GM18505 (cell line): Measurements from ENCODE around the gene TRIM62.
"Not testable (repeated sequence)": the region's sequence is repeated elsewhere in the genome, so short reads cannot be mapped to it uniquely, and the experiment has no call there.

ENCODE experiments used
- ATAC-seq: cut with Tn5 transposase; IDR thresholded peaks from one replicate; pipeline ENCODE4 v1.9.1; 2021; ENCODE audit not compliant: unreplicated experiment
- POLR2A ChIP-seq: IDR thresholded peaks from 4 replicates; pipeline ENCODE4 v1.6.1; 2011; ENCODE audit warnings: borderline replicate concordance; ENCODE audit not compliant: insufficient read depth, insufficient read length; ENCODE audit errors: extremely low read depth

Gene TRIM62

DNA sequence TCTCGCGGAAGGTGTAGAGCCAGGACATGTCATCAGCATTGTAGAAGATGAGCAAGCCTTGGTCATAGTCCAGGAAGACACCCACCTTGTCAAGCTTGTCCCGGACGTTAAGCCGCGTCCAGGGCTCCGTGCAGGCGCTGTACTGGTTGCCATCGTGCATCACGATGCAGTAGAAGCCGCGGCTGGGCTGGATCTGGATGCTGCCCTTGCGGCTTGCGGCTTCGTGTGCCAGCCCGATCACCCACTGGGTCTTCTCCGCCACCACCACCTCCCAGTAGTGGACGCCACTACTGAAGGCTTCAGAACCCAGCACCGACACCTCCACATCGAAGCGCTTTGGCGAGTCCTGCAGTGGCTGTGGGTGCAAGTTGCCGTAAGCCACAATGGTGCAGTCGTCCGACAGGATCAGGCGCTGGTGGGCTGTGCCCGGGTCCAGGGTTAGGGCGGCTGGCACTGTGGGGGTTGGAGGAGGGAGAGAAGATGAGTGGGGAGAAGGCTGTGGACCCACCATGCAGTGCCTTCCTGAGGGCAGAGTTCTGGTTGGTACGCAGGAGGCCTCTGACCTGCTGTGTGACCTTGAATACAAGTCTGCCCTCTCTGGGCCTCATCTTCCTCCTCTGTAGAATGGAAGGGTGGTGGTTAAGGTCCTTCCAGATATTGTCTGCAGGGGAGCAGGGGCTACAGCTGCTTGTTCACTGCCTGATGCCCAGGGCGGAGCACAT lies 34.4 kb downstream of the TRIM62 start:
- no peak for ATAC-seq
- no peak for TF ChIP-seq POLR2A

DNA sequence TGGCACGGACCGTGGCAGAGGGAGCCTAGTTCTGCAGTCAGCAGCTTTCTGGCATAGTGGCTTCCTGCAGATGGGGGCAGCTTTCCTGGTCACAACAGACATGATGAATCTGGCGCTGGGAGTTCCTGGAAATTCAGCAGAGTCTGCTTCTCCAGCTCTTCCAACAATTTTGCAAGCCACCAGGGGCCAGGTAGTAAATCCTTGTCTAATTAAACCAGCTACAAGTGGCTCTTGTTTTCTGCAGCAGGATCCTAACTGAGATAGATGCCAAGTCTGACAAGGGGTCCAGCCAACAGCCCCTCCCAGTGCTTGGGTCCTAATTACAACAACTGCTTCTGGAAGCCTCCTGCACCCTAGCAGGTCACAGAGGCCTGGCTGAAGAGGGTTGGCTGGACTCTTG lies 35.8 kb downstream of the TRIM62 start:
- ATAC-seq, result no peak
- no peak for TF ChIP-seq POLR2A

DNA sequence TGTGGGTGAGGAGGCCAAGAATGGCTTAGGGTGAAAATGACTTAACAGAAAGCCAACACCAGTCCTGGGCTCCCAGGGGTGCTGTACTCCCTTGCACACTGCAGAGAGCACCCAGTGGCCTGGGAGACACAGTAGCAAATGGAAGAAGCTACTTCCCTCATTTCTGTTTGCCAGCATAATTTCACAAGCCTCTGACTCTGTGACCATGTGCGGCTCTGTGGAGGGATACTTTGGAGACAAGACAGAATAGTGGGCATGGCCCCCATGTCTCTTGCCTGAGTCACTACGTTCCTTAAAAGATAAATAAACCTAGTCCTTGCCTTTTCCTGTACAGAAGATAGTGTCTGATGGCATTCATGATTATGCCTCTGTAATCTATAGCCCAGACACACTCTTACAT lies 38.1 kb downstream of the TRIM62 start:
- TF ChIP-seq POLR2A, result no peak

DNA sequence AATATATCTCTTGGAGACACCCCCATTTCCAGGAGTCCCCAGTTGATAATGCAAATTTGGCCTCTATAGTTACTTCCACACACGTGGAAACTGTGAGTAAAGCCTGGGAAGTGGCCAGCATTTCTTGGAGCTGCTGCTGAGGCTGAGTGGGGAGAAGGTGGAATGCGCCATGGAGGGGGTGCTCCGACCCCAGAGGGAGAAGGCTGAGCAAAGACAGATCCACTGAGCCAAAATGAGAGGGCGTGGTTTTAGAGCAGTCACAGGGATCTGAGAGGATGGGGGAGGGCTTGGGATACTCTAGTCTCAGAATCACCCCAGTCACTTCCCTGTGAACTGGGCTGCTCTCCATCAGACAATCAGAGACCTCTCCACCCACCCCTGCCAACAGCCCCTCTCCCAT lies 38.7 kb downstream of the TRIM62 start:
- TF ChIP-seq POLR2A, result no peak

More for the DNA sequence above, 38.1 kb downstream of the TRIM62 start:
- no peak for ATAC-seq

DNA sequence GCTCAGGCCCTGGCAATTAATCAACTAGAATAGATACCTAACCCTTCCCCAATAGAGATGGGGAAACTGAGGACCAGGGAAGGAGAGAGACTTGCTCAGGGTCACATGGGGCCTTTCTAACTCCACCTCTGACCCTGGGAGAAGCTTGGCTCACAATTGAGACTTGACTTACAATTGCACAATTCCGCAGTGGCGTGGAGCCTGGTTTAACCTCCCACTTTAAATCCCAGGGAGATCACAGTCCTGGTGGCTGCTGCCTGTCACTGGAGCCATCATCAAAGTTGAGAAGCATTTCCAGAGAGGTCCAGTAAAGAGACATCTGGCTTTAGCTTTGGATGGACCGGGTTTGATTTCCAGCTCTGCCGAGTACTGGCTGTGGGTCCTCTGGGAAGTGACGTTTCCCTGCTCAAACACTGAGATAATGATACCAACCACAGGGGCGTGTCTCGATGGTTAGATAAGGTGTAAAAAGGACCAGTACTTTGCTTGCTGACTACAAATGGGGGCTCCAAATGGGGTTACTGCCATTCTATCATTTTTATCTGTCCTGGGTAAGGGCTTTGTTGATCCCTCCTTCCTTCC lies 39.3 kb downstream of the TRIM62 start:
- TF ChIP-seq POLR2A, result no peak
- no peak for ATAC-seq

More for the DNA sequence above, 38.7 kb downstream of the TRIM62 start:
- no peak for ATAC-seq

DNA sequence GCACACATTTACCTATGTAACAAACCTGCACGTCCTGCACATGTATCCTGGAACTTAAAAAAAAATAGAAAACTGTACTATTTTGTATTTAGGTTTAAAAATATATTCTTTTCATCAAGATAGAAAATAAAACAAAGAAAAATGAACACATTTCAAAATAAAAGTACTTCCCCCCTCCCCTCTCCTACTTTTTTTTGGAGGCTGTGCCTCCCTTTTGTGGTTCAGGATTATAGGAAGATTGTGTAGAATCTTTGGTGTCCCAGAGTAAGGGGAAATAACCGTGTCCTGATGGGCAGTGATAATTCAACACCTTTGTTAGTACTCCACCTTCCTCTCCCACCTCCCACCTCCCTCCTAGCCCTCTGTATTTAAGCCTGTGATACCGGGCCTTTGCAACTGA lies 40.1 kb downstream of the TRIM62 start:
- no peak for TF ChIP-seq POLR2A
- ATAC-seq, result no peak

DNA sequence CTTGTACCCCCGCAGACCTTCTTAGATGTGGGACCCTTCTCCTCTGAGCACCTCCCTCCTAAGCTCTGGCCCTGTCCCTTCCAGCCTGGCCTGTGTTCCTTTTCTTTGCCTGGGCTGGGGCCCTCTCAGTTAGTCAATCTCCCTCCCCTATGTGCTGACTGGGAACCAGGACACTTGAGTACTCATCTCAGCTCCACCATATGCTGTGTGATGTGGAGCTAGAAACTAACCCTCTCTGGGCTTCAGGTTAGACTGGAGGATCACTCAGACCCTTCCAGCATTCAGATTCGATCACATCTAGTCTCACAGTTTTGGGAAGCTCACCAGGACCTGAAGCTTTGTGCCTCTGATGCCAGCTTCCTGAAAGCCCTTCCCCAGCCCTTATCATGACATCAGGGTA lies 40.6 kb downstream of the TRIM62 start:
- no peak for TF ChIP-seq POLR2A

DNA sequence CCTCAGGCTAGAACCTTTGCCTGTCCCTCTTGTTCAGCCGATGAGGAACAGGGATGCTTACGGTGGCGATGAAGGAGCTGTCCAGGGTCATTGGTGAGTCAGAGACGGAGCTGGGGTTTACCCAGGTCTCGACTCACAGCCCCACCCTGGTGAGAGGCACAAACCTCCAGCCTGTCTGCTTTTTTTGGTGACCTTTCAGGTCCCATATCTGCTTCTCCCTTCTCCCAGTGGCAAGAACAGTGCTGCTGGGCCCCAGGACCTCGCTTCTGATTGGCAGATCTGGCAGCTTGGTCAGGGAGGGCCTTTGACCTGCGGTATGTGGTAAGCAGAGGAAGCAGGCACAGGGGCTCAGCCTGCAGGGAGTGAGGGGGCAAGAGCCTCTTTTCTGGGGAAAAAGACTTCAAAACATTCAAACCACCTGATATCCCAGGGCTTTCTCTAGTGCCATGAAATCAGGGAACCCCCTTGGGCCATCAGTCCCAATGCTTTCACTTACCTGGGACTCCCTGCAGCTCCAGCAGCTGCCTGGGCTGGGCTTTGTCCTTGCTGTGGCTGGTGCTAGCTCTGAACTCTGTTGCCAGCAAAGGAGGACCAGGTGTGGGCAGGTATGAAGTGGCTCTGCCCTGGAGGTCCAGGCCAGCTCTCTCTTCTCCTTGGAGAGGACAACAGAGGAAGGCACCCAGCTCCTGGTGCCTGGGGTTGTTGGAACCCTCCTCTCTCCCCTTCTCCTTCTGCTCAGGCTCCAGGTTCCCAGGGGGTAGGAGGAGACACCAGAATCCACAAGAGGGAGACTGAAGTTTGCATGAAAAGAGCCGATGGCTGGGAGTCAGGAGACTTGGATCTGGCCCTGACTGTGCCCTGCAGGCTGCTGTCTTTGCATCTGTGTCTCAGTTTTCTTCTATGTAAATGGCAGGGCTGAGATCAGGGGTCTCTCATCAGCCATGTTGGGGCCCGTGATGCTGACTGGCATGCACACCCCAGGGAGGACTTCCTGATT lies 41.4 kb downstream of the TRIM62 start:
- no peak for TF ChIP-seq POLR2A
- no peak for ATAC-seq

More for the DNA sequence above, 40.6 kb downstream of the TRIM62 start:
- ATAC-seq, result no peak

DNA sequence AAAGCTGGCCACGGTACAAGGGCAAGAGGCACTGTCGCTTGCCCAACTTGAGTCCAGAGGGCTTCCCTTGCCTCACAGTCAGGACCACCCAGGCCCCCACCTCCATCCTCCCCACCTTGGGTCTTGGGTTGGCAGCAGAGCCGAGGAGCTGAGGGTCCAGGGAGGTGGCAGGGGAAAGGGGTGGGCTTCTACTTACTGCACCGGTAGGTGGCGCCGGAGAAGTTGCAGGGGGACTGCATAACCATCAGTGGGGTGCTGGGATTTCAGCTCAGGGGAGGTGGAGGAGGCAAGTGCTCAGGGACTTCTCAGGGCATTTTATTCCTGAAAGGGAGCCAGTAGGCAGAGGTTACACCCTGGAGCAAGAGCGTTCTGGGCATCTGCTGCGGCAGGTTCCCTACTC lies 44.0 kb downstream of the TRIM62 start:
- no peak for TF ChIP-seq POLR2A
- no peak for ATAC-seq

DNA sequence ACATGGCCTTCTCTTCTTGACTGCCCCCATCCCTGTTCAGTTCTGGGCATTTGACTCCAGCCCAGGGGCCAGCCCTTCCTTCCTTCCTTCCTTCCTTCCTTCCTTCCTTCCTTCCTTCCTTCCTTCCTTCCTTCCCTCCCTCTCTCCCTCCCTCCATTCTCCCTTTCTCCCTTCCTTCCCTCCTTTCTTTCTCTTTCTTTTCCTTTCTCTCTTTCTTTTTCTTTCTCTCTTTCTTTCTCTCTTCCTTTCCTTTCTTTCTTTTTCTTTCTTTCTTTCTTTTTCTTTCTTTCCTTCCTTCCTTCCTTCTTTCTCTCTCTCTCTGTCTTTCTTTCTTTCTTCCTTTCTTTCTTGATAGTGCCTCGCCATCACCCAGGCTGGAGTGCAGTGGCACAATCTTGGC lies 45.8 kb downstream of the TRIM62 start:
- ATAC-seq, result not testable (repeated sequence)

DNA sequence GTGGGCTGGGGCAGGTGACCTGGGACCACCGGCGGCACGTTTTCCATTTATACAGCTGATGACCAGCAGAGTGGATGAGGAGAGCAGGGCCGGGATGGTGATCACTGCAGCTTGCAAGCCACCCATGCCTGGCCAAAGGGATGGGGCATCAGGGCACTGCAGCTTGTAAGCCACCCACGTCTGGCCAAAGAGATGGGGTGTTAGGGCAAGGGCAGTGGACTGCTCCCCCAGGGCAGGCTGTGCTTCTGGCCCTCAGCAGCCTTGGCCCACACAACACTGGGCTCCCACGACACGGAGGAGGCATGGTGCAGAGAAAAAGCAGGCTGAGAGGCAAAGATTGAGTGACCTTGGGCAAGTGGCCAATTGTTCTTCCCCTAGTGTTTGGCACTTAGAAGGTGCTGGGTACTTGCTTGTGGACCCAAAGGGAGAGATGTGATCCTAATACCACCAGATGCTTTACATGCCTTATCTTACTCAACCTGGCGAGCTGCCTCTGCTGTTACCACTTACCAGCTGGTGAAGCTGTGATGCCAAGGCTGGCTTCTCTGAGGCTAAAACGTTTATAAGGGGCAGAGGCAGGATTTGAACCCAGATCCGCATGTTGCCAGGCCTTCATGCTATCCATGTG lies 48.3 kb downstream of the TRIM62 start:
- TF ChIP-seq POLR2A, result no peak
- no peak for ATAC-seq

DNA sequence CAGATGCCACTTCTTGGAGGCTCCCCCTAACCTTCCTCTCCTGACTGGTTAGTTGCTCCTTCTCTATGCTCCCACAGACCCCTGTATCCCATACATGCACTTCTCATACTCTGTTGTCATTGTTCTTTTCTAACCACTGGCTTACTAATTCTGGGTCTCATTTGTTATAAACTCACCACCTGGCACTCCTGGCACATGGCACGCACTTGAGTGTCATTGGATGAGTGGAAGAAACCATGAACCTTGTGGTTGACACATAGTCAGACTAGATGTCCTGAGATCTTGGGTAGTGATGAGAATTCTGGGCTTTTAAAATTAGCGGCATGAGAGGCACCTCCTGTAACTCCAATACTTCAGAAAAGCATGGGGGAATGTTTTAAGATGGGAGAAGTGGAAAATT lies 49.3 kb downstream of the TRIM62 start:
- TF ChIP-seq POLR2A, result no peak

DNA sequence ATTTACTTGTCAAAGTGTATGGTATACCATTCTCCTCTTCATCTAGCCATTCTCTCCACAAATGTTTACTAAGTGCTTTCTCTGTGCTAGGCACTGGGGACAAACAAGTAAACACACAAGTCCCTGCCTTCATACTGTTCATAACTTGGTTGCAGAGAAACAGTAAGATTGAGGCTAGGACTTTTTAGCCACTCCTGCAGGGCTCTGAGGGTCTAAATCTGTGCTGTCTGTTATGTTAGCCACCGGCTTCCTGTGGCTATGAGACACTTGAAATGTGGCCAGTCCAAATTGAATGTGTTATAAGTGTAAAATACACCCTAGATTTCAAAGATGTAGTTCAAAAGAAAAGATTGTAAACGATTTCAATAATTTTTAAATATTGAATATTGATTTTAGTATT lies 50.7 kb downstream of the TRIM62 start:
- no peak for TF ChIP-seq POLR2A
- no peak for ATAC-seq

More for the DNA sequence above, 49.3 kb downstream of the TRIM62 start:
- no peak for ATAC-seq

DNA sequence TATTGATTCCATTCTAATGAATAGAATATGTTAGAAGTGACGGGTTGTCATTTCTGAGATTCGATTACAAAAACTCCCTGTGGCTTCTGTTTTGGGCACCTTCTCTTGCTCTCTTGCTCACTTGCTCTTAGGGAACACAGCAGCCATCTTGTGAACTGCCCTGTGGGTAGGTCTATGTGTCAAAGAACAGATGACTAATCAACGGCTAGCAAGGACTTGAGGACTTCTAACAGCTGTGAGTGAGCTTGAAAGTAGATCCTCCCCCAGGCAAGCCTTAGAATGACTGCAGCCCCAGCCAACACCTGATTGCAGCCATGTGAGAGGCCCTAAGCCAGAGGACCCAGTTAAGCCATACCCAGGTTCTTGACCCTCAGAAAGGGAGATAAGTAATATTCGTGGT lies 51.5 kb downstream of the TRIM62 start:
- no peak for ATAC-seq
- no peak for TF ChIP-seq POLR2A

DNA sequence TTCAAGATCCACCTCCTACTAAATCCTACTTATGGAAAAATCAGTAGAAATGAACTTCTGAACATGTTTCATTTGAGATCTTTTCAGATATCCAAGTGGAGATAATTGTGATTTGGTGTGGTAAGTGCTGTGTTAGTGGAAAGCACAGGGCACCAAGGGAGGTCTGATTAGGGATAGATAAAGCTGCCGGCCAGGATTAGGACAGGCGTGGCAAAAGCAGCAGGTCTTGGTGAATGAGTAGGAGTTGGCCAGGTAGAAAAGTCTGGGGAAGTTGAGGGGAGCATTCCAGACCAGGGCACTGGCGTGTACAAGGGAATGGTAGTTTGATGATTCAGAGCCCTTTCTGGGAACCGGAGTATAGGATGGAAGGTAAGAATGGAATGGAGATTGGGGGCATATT lies 53.1 kb downstream of the TRIM62 start:
- TF ChIP-seq POLR2A, result no peak
- no peak for ATAC-seq
